Endothelial cell of umbilical vein (primary cell): ENCODE data around the gene UBXN6. TPM values are rescaled to one million over a fixed set of nuclear protein-coding genes. Genes with fewer than 3 reads are reported as not detected.

Source experiments
- BruUV-seq: library from RNA; stranded (reverse); fragments of 400-500 nt; replicated peaks from 2 replicates; lab custom pipeline; 2021; lab: Mats Ljungman, UMichigan
- CTCF ChIA-PET: fragments of 300-600, 350-600 bp; sonication (Branson Sonifier 250); formaldehyde crosslinking; loops from one replicate; lab custom pipeline; 2021; ENCODE audit warnings: antibody characterized with exemption, inconsistent platforms; lab: Charles Lee
- POLR2A ChIA-PET: fragments of 300-600, 350-600 bp; sonication (Branson Sonifier 250); formaldehyde crosslinking; loops from one replicate; lab custom pipeline; 2021; ENCODE audit warnings: antibody characterized with exemption, inconsistent platforms; lab: Charles Lee
- DNase-seq: peaks from one replicate; pipeline ENCODE4 v3.0.0-alpha.2; 2011; ENCODE audit warnings: low read depth, low spot score
- FAIRE-seq: peaks from 2 replicates; lab custom pipeline; 2011; peaks lifted over from hg19 to GRCh38; lab: Jason Lieb, UNC
- H2AFZ ChIP-seq: 2 replicates; pipeline ENCODE4 v1.6.0; 2012; ENCODE audit warnings: low read depth, low read length, control low read depth, inconsistent platforms
- H3K27ac ChIP-seq: 2 replicates; pipeline ENCODE4 v1.5.1; 2011; ENCODE audit warnings: low read depth, mild to moderate bottlenecking, control low read depth, low read length, moderate library complexity; ENCODE audit not compliant: insufficient read depth
- H3K27me3 ChIP-seq, 2 experiments: 2 replicates each; pipeline versions ENCODE4 v1.6.0 to v1.6.1; 2011; ENCODE audit warnings: low read length in 2 of 2, mixed read lengths in 1 of 2; ENCODE audit not compliant: control insufficient read depth in 2 of 2, insufficient read depth in 2 of 2
- H3K36me3 ChIP-seq, 2 experiments: 2 replicates in 1 of 2; 3 replicates in 1 of 2; pipeline ENCODE4 v1.5.1; 2011; ENCODE audit warnings: low read length in 2 of 2, mild to moderate bottlenecking in 1 of 2, moderate library complexity in 1 of 2; ENCODE audit not compliant: control insufficient read depth in 2 of 2, insufficient read depth in 2 of 2; ENCODE audit errors: extremely low read depth in 1 of 2
- H3K4me1 ChIP-seq: 3 replicates; pipeline ENCODE4 v1.5.1; 2011; ENCODE audit warnings: mild to moderate bottlenecking, low read length; ENCODE audit not compliant: control insufficient read depth, insufficient read depth; ENCODE audit errors: extremely low read depth
- H3K4me2 ChIP-seq: 2 replicates; pipeline ENCODE4 v1.6.1; 2011; ENCODE audit warnings: low read length, control low read depth, mixed read lengths; ENCODE audit not compliant: insufficient read depth
- H3K4me3 ChIP-seq, 3 experiments: fragments of 200-600 bp in 1 of 3; sonication (generic), shearing (Covaris generic) in 1 of 3; replicated peaks in 1 of 3; 2 replicates each; pipeline ENCODE4 v1.5.1; 2011 to 2016; ENCODE audit warnings: control low read depth in 3 of 3, low read length in 3 of 3, mild to moderate bottlenecking in 2 of 3, inconsistent platforms in 1 of 3, low read depth in 1 of 3, moderate library complexity in 1 of 3; ENCODE audit not compliant: insufficient read depth in 1 of 3
- H3K79me2 ChIP-seq: 2 replicates; pipeline ENCODE4 v1.6.0; 2012; ENCODE audit warnings: low read length, inconsistent platforms; ENCODE audit not compliant: control insufficient read depth, insufficient read depth
- H3K9ac ChIP-seq: replicated peaks from 2 replicates; pipeline ENCODE3; 2011; ENCODE audit warnings: low read length, control low read depth; ENCODE audit not compliant: insufficient read depth; ENCODE audit errors: extremely low read depth
- H3K9me1 ChIP-seq: replicated peaks from 3 replicates; pipeline ENCODE4 v1.6.0; 2011; ENCODE audit warnings: mild to moderate bottlenecking, low read length; ENCODE audit not compliant: control insufficient read depth, insufficient read depth; ENCODE audit errors: extremely low read depth
- H3K9me3 ChIP-seq: replicated peaks from 2 replicates; pipeline ENCODE4 v1.5.1; 2012; ENCODE audit warnings: low read length, inconsistent platforms; ENCODE audit not compliant: control insufficient read depth, insufficient read depth
- H4K20me1 ChIP-seq: replicated peaks from 2 replicates; pipeline ENCODE3; 2011; ENCODE audit warnings: mild to moderate bottlenecking, low read length; ENCODE audit not compliant: control insufficient read depth, insufficient read depth; ENCODE audit errors: extremely low read depth
- CTCF ChIP-seq, 2 donors: IDR thresholded peaks; 1 replicate in 1 of 2; 2 replicates in 1 of 2; pipeline ENCODE4 v1.5.1; 2011; ENCODE audit warnings: low read length in 2 of 2, mild to moderate bottlenecking in 2 of 2, moderate library complexity in 2 of 2, control low read depth in 1 of 2, inconsistent platforms in 1 of 2, low read depth in 1 of 2; ENCODE audit not compliant: insufficient read depth in 1 of 2; ENCODE audit errors: extremely low read depth in 1 of 2
- EZH2 ChIP-seq: IDR thresholded peaks from 2 replicates; pipeline ENCODE4 v1.6.1; 2012; ENCODE audit warnings: borderline replicate concordance, low read depth, mild to moderate bottlenecking, moderate library complexity, low read length, inconsistent platforms; ENCODE audit not compliant: severe bottlenecking
- FOS ChIP-seq: IDR thresholded peaks from 2 replicates; pipeline ENCODE4 v1.6.1; 2011; ENCODE audit warnings: mild to moderate bottlenecking, low read length, moderate library complexity, borderline replicate concordance; ENCODE audit not compliant: insufficient read depth
- GATA2 ChIP-seq: IDR thresholded peaks from 2 replicates; pipeline ENCODE4 v1.7.0; 2011; ENCODE audit warnings: low read depth, mild to moderate bottlenecking, moderate library complexity, mixed read lengths, low read length; ENCODE audit not compliant: insufficient read length, insufficient read depth
- JUN ChIP-seq: IDR thresholded peaks from 2 replicates; pipeline ENCODE4 v1.6.1; 2011; ENCODE audit warnings: borderline replicate concordance, low read depth; ENCODE audit not compliant: insufficient read length, insufficient read depth
- MAX ChIP-seq: IDR thresholded peaks from 2 replicates; pipeline ENCODE4 v1.6.1; 2011; ENCODE audit not compliant: insufficient read depth, insufficient read length
- MYC ChIP-seq: IDR thresholded peaks from one replicate; pipeline ENCODE4 v1.6.1; 2011; ENCODE audit warnings: mild to moderate bottlenecking, low read depth, low read length
- POLR2A ChIP-seq: IDR thresholded peaks from 2 replicates; pipeline ENCODE4 v1.6.1; 2012; ENCODE audit warnings: low read depth, mild to moderate bottlenecking, control low read depth, low read length
- POLR2AphosphoS5 ChIP-seq: IDR thresholded peaks from 2 replicates; pipeline ENCODE4 v1.6.1; 2012; ENCODE audit warnings: low read depth, mild to moderate bottlenecking, control low read depth, low read length, moderate library complexity; ENCODE audit not compliant: insufficient read depth
- dilution Hi-C: fragments of 300-500 bp; cut with MboI; formaldehyde crosslinking; loops from one replicate; pipeline ENCODE4 v1.15.0; 2019; ENCODE audit warnings: low sequenced_read_pairs; ENCODE audit not compliant: extremely low pct_ligation_motif_present
- intact Hi-C: fragments of 100-400 bp; cut with micrococcal nuclease; formaldehyde crosslinking; loops from one replicate; pipeline ENCODE4 v1.10.0; 2022
- polyA plus RNA-seq, 4 experiments: library from polyadenylated mRNA; depleted of rRNA in 3 of 4; stranded (reverse) in 3 of 4; unstranded in 1 of 4; fragments of >200 nt; gene quantifications; 2 replicates each; pipeline versions ENCODE4 v1.2.1 to v1.2.3, GENCODE V29; 2011 to 2012; ENCODE audit warnings: missing spikeins in 1 of 4
- total RNA-seq: library from RNA; stranded (reverse); gene quantifications from 2 replicates; pipeline ENCODE4 v1.2.3, GENCODE V29; 2021

Gene UBXN6
- total and polyA plus RNA-seq, 2 donors (not counting 3 experiments of a cell fraction or from before 2014, with no cell fraction given): 78.5 to 93.7 TPM

DNA sequence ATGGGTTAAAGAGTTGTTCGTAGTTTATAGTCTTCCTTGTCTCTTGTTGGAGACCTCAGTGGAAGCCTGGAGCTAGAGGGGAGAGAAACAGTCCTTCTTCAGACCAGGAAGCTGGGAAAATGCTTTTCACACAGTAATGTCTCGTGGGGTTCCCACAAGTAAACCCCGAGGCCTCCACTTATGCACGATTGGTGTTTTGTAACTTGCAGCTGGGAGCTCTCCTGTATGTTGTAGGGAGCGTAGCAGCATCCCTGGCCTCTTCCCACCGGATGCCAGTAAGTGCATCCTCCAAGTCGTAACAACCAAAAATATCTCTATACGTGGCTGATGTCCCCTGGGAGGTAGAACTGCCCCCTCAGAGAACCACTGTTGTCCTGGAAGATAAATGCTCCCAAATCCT, 51.6 kb downstream of the UBXN6 start:
- CTCF ChIA-PET: interaction anchor here (1.5 to 1.6 kb wide), 2 partner anchors 11 to 36 kb away, joined by 5 read pairs; no protein-coding TSS in a partner anchor

More for the DNA sequence above, 51.6 kb downstream of the UBXN6 start:
- H3K79me2 ChIP-seq: peaks cover 38% of the 10 kb centered on the region
- BruUV-seq: no TSS peak
- no peak overlapping the region for H2AFZ ChIP-seq
- H3K9me1 ChIP-seq: no peaks in the 10 kb centered on the region
- no peak overlapping the region for H3K4me2 ChIP-seq
- H3K4me3 ChIP-seq: no peak overlapping the region
- FAIRE-seq: no peak
- no peaks in the 10 kb centered on the region for H3K9me3 ChIP-seq
- H3K9ac ChIP-seq: no peak overlapping the region
- H3K27me3 ChIP-seq: no peaks in the 10 kb centered on the region
- DNase-seq: no peak
- H3K36me3 ChIP-seq: no peaks in the 10 kb centered on the region
- POLR2A ChIA-PET: interaction anchor here (0.7 kb wide), 1 partner anchor 1708 kb away, joined by 4 read pairs; no protein-coding TSS in a partner anchor
- TF ChIP-seq POLR2A: no peak
- no peak for TF ChIP-seq MYC
- TF ChIP-seq GATA2: no peak
- TF ChIP-seq POLR2AphosphoS5: no peak
- no peak for TF ChIP-seq CTCF (IDR thresholded peaks at IDR 0.05; ENCODE audit: extremely low read depth in 1 of 2, insufficient read depth in 1 of 2, low read depth in 1 of 2, low read length in 2 of 2)
- TF ChIP-seq MAX: no peak
- TF ChIP-seq FOS: no peak
- no peak for TF ChIP-seq JUN
- TF ChIP-seq EZH2: no peak
- peaks cover 14% of the 10 kb centered on the region for H3K4me1 ChIP-seq
- no peaks in the 10 kb centered on the region for H4K20me1 ChIP-seq
- H3K27ac ChIP-seq: no peak overlapping the region
- dilution Hi-C loops: no loop called here
- intact Hi-C loops: no loop called here
